ENCODE measurements around the gene KIF1B. TPM values are rescaled to one million over a fixed set of nuclear protein-coding genes. Genes with fewer than 3 reads are reported as not detected.
"Not testable (repeated sequence)": the region's sequence is repeated elsewhere in the genome, so short reads cannot be mapped to it uniquely, and the experiment has no call there.

The KIF1B gene
- total RNA-seq, 1 donor from 2014 or later, result 113 TPM

DNA sequence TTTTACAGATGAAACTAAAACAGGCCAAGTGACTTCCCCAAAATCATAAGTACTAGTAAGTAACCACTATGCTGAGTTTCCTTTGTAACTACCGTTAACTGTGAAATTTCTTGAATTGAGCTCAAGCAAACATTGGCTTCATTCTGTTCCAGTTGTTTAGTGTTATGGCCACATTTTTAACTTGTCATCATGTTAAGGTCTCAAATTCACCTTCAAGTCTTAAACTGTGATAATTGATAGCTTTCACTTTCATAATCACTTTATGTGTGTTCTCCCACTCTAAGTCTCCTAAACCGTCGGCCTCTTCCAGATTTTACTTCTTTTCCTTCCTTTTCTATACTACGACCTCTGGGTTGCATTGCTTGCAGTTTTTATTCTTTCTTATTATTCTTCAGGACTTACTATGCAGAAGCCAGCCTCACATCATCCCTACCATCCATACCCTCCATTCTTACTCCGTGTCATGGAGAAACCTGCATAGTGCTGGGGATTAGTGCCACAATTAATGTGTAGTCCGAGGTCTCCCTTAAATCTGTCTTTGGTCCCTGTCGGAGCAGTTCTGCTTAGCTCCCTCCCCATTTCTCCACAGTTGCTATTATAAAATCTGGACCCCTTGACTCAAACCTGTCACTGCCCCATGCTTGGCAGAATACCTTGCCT lies 5.8 kb downstream of the KIF1B start:
- H3K36me3 Mint-ChIP-seq (ENCODE audit: low read depth), result no peaks in the 10 kb centered on the region
- H3K4me1 Mint-ChIP-seq, result peaks cover 46% of the 10 kb centered on the region
- no peak for DNase-seq (ENCODE audit: low read depth, low spot score)
- no peaks in the 10 kb centered on the region for H3K9me3 Mint-ChIP-seq
- H3K27ac Mint-ChIP-seq (ENCODE audit: unreplicated experiment), result peak overlapping the region; percentile 22
- peak overlapping the region; percentile 32 for H3K4me3 Mint-ChIP-seq
- TF ChIP-seq CTCF (conservative IDR thresholded peaks at IDR 0.05), result no peak
- H3K27me3 Mint-ChIP-seq (ENCODE audit: low read depth), result no peaks in the 10 kb centered on the region

DNA sequence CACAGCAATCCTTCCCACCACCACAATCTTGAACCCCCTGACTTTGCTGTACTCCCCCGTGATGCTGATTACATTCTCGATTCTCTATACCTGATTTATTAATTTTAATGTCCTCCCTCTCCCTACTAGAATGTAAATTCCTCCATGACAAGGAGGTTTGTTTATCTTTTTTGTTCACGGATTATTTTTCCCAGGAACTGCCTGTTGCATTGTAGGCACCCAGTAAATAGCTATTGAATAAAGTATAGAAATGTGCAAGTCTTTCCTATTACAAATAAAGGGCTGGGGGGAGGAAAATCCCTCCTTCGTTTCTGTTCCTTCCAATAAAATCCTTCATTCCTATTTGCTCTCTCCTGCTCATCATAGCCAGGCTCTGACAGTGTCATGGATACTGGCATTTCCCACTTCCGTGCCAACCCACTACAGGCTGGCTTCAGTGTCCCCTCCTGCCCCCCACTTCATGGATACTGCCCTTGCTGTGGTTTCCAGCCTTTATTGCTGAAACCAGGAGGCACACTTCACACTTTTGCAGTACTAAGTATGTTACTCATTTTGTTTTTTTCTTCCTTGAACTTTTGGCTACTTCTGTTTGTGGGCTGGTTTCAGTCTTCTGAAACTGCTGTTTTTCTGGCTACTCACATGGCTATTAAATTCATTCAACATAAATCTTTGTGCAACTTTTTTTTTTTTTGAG lies 7.5 kb downstream of the KIF1B start:
- Mint-ChIP-seq H3K4me1 (peaks cover 42% of the 10 kb centered on the region), H3K36me3 (ENCODE audit: low read depth) (peaks cover 3% of the 10 kb centered on the region), H3K4me3 (peak overlapping the region; percentile 8), H3K9me3 (no peaks in the 10 kb centered on the region), H3K27ac (ENCODE audit: unreplicated experiment) (peak overlapping the region; percentile 92), H3K27me3 (ENCODE audit: low read depth) (no peaks in the 10 kb centered on the region)
- no peak for DNase-seq (ENCODE audit: low read depth, low spot score)
- TF ChIP-seq CTCF (conservative IDR thresholded peaks at IDR 0.05), result no peak

- TF ChIP-seq CTCF (conservative IDR thresholded peaks at IDR 0.05), result no peak
- no peaks in the 10 kb centered on the region for H3K27me3 Mint-ChIP-seq (ENCODE audit: low read depth)
- peaks cover 35% of the 10 kb centered on the region for H3K4me1 Mint-ChIP-seq
- H3K36me3 Mint-ChIP-seq (ENCODE audit: low read depth), result peaks cover 3% of the 10 kb centered on the region
- no peak overlapping the region for H3K4me3 Mint-ChIP-seq
- no peaks in the 10 kb centered on the region for H3K9me3 Mint-ChIP-seq
- H3K27ac Mint-ChIP-seq (ENCODE audit: unreplicated experiment), result peak overlapping the region; percentile 57
- no peak for DNase-seq (ENCODE audit: low read depth, low spot score)
Observed at GRCh38 chr1:10220200-10220599, 9.8 kb downstream of the KIF1B start.

DNA sequence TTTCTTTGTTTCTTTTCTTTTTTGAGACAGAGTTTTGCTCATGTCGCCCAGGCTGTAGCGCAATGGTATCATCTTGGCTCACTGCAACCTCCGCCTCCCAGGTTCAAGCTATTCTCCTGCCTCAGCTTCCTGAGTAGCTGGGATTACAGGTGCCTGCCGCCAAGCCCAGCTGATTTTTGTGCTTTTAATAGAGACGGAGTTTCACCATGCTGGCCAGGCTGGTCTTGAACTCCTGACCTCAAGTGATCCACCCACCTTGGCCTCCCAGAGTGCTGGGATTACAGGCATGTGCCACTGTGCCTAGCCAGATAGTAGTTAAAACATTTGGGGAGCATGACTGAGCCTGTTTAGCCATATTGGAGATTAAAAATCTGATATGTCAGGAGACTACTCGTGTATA lies 10.3 kb downstream of the KIF1B start:
- H3K27me3 Mint-ChIP-seq (ENCODE audit: low read depth); H3K27ac Mint-ChIP-seq (ENCODE audit: unreplicated experiment); H3K9me3 Mint-ChIP-seq; H3K4me3 Mint-ChIP-seq; DNase-seq (ENCODE audit: low read depth, low spot score); H3K36me3 Mint-ChIP-seq (ENCODE audit: low read depth): not testable (repeated sequence)
- H3K4me1 Mint-ChIP-seq, result peaks cover 40% of the 10 kb centered on the region

DNA sequence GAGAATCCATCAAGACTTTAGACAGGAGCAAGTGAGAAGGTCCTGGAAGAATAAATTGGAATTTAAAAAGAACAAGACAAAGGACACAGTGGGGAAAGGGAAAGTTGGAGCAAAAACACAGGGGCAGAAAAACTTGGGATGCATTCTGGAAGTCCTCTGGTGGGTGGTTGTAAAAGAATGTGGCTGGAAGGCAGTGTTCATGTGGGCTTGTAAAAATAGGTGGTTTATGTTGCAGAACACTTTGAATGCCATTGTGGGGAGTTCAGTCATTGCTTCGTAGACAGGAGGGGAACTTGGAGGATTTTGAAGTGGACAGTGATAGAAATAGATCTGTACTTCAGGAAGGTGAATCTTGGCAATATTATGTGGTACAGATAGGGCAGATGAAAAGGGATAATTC lies 15.2 kb downstream of the KIF1B start:
- Mint-ChIP-seq H3K9me3 (no peaks in the 10 kb centered on the region), H3K4me3 (no peak overlapping the region), H3K27ac (ENCODE audit: unreplicated experiment) (peak overlapping the region; percentile 36), H3K27me3 (ENCODE audit: low read depth) (no peaks in the 10 kb centered on the region), H3K36me3 (ENCODE audit: low read depth) (peaks cover 5% of the 10 kb centered on the region), H3K4me1 (peaks cover 36% of the 10 kb centered on the region)
- TF ChIP-seq CTCF (conservative IDR thresholded peaks at IDR 0.05), result no peak
- no peak for DNase-seq (ENCODE audit: low read depth, low spot score)

GRCh38 chr1:10228528-10228927 lies 18.2 kb downstream of the KIF1B start:
- H3K4me3 Mint-ChIP-seq, result no peak overlapping the region
- peaks cover 34% of the 10 kb centered on the region for H3K4me1 Mint-ChIP-seq
- H3K9me3 Mint-ChIP-seq, result no peaks in the 10 kb centered on the region
- no peak for DNase-seq (ENCODE audit: low read depth, low spot score)
- H3K27me3 Mint-ChIP-seq (ENCODE audit: low read depth), result no peaks in the 10 kb centered on the region
- no peak for TF ChIP-seq CTCF (conservative IDR thresholded peaks at IDR 0.05)
- no peak overlapping the region for H3K27ac Mint-ChIP-seq (ENCODE audit: unreplicated experiment)
- H3K36me3 Mint-ChIP-seq (ENCODE audit: low read depth), result peaks cover 2% of the 10 kb centered on the region

Measured in neural crest cell (in vitro differentiated cells).